ENCODE data around the gene COLEC11.

GRCh38 chr2:3634596-3635121 is 39.7 kb downstream of the COLEC11 start:
- TF ChIP-seq CTCF (IDR thresholded peaks at IDR 0.05) (no peak), POLR2A (IDR thresholded peaks at IDR 0.05) (no peak)

Data from adrenal gland (tissue), 5 donors.